Right lobe of liver (tissue), 4 donors: ENCODE measurements around the gene PHF5A.

Experiments used
- POLR2A ChIP-seq: fragments of 450-650 bp; IDR thresholded peaks from one replicate; pipeline ENCODE4 v1.6.1; 2017; ENCODE audit warnings: antibody characterized with exemption, mild to moderate bottlenecking
- TF ChIP-seq, protein P1 (sequence below), 4 donors: fragments of 200-600 bp in 3 of 4; fragments of 450-650 bp in 1 of 4; IDR thresholded peaks; one replicate each; pipeline versions ENCODE4 v1.5.1 to v1.8.0; 2016 to 2022; ENCODE audit warnings: antibody characterized with exemption in 4 of 4, mild to moderate bottlenecking in 2 of 4
- donor health status: DM: no; HTN: no; CAD: no.
- donor health status: DM: no; HTN: no; CAD: no.
- donor health status: DM: no; HTN: yes; CAD: no.

DNA sequence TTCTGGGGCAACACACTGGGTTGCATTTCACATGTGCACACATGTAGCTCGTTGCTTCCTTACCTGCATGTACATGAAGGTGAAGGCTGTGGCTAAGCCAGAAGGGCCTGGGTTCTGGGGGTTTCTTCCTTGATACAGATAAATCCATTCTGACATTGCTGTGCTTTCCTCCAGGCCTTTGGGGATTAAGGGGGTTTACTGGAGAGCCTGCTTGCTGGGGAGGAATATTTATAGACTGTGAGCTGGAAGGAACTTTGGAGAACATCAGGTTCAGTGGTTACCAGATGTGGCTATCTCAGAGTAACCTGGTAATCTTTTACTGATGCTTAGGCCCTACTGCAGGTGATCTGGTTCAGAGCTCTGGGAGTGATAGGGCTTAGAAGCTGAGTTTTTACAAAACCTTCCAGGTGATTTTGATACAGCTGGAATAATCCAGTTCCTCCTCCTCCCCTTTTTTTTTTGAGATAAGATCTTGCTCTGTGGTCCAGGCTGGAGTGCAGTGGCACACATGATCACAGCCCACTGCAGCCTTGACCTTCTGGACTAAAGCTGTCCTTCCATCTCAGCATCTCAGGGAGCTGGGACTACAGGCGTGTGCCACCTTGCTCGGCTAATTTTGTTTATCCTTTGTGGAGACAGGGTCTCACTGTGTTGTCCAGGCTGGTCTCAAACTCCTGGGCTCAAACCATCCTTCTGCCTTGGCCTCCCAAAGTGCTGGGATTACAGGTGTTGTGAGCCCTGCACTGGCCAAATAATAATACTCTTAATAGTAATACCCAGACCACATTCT is 20.3 kb upstream of the PHF5A start:
- TF ChIP-seq, protein P1, sequence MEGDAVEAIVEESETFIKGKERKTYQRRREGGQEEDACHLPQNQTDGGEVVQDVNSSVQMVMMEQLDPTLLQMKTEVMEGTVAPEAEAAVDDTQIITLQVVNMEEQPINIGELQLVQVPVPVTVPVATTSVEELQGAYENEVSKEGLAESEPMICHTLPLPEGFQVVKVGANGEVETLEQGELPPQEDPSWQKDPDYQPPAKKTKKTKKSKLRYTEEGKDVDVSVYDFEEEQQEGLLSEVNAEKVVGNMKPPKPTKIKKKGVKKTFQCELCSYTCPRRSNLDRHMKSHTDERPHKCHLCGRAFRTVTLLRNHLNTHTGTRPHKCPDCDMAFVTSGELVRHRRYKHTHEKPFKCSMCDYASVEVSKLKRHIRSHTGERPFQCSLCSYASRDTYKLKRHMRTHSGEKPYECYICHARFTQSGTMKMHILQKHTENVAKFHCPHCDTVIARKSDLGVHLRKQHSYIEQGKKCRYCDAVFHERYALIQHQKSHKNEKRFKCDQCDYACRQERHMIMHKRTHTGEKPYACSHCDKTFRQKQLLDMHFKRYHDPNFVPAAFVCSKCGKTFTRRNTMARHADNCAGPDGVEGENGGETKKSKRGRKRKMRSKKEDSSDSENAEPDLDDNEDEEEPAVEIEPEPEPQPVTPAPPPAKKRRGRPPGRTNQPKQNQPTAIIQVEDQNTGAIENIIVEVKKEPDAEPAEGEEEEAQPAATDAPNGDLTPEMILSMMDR (IDR thresholded peaks at IDR 0.05) = no peak
- no peak for TF ChIP-seq POLR2A
